ENCODE measurements around the gene TSN. TPM values are rescaled to one million over a fixed set of nuclear protein-coding genes. Genes with fewer than 3 reads are reported as not detected.

The TSN gene
- total RNA-seq, 1 donor from 2014 or later: 78.3 TPM

DNA sequence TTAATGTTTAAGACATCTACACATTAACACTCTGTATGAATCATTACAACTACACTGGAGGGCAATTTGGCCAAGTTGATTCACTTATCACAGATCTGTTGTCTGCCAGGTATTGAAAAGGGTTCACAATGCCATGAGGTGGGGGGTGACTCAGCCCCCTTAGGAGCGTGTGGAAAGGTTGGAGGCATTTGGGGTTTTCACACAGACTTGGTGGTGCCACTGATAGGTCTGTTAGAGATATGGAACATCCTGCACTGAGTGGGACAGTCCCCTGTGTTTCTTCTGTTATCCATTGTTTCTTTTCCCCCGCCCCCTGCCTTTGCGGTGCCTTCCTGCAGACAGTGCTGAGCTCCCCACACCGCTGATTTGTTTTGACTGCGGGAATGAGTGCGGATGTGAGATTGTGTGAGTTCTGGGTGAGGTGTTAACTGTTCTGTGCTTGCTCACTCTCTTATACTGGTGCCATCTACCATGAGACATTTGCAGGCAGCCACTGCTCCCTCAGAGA lies 9.3 kb upstream of the TSN start:
- no peak for DNase-seq

- no peak for DNase-seq
Observed at GRCh38 chr2:121748202-121748601, 7.2 kb upstream of the TSN start.

- DNase-seq: no peak
Observed at GRCh38 chr2:121754851-121755236, 607 bp upstream of the TSN start.

DNA sequence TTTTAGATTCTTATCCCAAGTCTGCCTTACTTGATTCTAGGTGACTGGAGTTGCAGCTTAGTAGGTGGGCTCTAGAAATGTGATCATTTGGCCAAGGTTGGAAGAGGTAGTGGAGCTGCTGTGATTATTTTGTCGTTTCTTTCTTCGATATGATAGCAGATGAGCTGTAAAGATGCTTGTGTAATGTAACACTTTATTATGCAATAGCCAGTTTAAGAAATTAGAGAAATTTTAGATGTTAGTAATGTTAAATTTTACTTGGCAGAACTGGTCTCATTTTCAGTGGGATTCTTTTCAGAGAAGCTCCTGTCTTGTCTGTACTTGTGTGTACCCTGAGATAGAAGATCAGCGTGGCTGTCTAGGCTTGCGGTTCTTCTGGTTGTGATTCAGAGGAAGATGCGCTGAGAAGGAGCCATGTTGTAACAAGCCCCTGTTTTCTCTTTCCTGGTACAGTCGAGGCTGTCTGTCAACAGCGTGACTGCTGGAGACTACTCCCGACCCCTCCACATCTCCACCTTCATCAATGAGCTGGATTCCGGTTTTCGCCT lies 9.3 kb downstream of the TSN start:
- DNase-seq: no peak

DNA sequence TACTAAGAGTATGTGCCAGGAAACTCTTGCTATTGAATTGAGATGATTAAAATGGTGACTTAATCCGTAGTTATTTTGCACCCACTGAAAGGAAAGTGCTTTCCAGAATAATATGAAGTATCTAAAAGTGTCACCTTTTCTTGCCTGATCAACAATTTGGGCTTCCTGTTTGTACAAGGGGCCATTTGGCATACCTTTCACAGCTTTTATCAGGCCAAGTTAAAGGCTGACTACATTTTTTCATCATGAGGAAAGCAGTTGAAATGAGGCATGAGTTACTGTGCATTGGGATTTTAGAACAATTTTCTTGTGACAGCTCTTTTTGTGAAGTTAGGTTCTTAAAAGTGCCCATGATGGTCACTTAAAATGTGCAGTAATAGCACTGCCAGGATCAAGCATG lies 11.2 kb downstream of the TSN start:
- no peak for DNase-seq

DNA sequence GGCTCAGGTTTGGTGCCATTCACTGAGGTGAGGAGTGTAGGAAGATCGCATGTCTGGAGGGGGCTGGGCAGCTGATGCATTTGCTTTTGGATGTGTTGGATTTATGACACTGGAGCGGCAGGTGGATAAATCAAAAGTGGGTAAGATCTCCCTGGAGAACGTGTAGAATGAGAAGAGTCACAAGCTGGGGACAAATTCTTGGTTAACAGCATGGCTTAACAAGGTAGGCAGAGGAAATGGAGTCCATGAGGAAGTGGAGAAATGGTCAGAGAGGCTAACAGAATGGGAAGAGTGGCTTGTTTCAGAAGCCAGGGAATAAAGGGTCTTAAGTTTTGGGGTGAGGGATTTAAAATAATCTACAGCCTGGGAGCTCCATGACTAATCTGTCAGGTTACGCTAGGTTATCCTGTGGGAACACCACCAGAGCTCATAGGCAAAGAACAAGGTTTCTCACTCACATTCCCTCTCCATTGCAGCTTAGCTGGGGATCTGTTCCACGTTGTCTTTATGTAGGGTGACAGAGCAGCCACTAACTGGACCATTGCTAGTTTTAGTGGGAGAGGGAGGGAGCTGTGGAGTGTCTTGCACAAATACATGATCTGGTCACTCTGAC lies 12.8 kb downstream of the TSN start:
- no peak for DNase-seq

- no peak for DNase-seq
Observed at GRCh38 chr2:121771976-121772742, 16.7 kb downstream of the TSN start.

GRCh38 chr2:121774235-121774634 lies 18.8 kb downstream of the TSN start:
- no peak for DNase-seq

DNA sequence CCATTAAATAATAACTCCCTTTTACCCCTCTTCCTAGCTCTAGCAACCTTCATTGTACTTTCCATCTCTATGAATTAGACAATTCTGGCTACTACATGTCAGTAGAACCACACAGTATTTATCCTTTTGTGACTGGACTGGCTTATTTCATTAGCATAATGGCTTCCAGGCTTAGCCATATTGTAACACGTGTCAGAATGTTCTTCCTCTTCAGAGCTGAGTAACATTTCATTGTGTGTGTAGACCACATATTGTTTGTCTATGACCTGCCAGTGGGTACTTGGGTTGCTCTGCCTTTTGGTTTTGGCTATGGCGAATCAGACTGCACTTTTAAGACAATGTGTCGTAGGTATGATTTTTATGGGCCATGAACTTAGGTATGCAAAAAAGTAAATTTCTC lies 20.9 kb downstream of the TSN start:
- DNase-seq: no peak

DNA sequence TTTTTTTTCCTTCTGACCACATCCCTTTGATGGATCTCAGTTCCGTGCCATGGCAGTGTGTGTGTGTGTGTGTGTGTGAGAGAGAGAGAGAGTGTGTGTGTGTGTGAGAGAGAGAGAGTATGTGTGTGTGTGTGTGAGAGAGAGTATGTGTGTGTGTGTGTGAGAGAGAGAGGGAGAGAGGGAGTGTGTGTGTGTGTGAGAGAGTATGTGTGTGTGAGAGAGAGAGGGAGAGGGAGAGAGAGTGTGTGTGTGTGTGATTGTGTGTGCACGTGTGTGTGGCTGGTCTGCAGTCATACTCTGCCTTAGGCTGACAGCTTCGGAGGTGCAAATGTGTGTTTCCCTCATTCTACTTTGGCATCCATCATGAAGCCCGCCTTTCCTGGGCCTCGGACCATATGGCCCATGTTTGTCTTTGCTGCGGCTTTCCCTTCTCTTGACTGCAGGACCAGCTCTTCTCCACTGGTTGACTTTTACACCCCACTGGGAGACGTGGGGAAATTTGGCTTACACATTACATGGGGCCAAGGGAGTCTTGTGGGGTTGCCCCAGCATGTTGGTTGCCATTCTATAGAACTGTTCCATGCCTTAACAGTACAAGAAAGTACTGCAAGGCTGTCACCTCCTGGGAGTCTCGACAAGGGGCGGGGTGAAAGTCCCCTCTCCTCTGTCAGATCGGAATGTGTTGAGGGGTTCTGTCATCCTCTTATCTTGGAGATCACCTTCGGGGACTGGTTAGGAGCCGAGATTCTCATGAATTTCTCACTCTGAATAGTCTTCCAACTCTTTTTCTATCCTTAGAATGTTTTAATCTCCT lies 21.6 kb downstream of the TSN start:
- no peak for DNase-seq

- no peak for DNase-seq
Observed at GRCh38 chr2:121777699-121778058, 22.2 kb downstream of the TSN start.

DNA sequence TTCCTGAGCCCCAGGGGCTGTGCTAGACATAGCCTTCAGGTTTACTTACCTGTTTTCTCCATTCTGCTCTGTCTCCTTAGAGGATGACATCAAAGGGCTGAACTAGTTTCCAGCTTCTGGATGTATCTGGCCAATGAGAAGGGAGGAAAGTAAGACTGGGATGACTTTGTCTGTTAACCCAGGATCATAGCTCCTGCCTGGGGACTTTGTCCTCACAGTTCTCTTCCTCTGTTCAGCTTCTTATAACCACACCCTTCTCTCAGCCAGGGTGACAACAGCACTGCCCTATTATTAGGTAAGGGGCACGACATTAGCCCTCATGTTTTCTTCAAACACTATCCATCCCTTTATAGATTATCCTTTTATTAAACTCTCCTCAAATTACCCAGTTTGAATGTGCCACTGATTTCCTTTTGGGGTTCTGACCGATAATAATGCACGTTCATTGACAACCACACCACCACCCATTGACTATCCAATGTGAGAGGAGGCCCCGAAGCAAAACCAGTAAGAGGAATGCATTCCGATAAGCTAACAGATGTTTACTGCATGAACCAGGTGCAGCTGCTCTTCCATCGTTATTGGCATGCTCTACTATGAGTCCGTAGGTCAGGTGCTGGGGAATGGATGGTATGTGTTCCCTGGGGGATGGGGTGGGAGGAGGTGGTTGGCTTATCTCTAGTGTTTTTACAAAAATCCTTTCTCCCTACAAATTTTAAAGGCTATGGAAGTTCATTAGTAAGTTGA lies 23.5 kb downstream of the TSN start:
- DNase-seq: no peak

GRCh38 chr2:121783180-121783579 lies 27.7 kb downstream of the TSN start:
- DNase-seq: no peak

- DNase-seq: no peak
Observed at GRCh38 chr2:121788685-121789084, 33.2 kb downstream of the TSN start.

DNA sequence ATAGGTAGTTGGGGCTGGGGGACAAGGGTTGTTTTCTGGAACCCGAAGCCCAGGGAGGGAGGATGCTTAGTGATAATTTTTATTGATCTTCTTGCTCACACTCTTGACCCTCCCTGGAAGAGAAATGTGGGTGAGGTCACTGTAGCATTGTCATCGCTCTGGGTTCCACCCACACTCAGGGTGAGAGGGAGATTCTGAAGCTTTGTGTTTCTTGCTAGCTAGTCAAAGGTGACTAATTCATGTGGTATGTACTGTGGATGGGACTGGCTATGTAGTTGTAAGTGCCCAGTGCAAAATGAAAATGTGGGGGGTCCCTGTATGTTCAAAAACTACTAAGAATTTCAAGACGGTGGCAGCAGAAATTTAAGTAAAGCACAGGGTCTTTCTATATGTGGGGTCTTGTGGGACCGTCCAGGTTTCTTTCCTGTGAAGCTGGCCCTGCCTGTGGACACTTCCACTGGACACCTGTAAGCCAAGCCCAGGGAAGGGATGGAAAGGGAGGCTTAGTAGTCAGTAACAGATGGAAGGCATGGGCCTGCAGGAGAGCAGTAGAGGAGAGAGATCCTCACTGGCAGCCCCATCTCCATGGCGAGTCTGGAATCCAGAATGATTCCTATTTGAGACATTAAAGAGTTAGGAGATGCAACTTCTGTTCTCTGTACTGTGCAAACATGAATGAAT lies 35.0 kb downstream of the TSN start:
- DNase-seq: no peak

GRCh38 chr2:121791290-121791689 lies 35.8 kb downstream of the TSN start:
- DNase-seq: no peak

DNA sequence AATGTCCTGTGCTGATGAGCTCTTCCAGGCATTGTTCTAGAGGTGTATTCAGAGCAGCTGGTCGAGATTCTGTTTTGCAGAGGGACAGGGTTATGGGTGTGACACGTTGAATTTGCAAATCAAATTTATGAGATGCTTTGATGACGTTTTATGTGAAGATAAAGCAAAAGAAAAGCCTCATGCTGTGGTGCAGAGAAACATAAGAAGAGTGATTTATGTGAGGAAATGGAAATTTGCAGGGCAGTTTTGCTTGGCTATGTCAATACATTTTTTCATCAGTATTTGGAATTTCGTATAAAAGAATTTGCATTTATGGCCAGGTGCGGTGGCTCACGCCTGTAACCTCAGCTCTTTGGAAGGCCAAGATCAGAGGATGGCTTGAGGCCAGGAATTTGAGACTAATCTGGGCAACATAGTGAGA lies 36.4 kb downstream of the TSN start:
- DNase-seq: no peak

GRCh38 chr2:121793816-121794215 lies 38.4 kb downstream of the TSN start:
- no peak for DNase-seq

DNA sequence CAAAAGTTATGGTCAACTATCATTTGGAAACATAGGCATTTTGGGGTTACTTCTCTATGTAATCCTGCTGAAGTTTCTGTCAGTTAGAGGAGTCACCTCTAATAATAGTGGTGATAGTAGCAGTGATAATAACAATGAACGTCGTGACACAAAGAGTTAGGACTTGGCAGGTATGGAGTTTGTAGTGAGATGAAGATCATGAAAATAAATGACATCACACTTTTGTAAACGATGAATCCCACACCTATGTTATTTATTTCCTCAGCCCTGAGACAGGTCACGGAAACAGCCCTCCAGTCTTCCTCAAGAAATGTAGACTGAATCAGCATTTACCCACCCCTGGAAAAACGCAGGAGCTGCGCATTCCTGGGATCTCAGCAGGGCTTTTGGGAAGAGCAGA lies 38.8 kb downstream of the TSN start:
- no peak for DNase-seq

GRCh38 chr2:121796239-121796638 lies 40.8 kb downstream of the TSN start:
- DNase-seq: no peak

- DNase-seq: no peak
Observed at GRCh38 chr2:121798617-121799016, 43.2 kb downstream of the TSN start.

GRCh38 chr2:121801916-121802315 lies 46.5 kb downstream of the TSN start:
- no peak for DNase-seq

Measured in occipital lobe (tissue), 2 donors.